ENCODE data around the gene SMC2.
A peak's percentile ranks its signal among the peaks of the same experiment; 100 is the strongest.

The SMC2 gene

GRCh38 chr9:104087894-104088293, 6.2 kb upstream of the SMC2 start:
- Histone ChIP-seq H3K4me3 (ENCODE audit: low read length) (no peak overlapping the region), H3K4me2 (ENCODE audit: low read length) (no peak overlapping the region), H3K36me3 (ENCODE audit: control insufficient read depth, low read length) (no peaks in the 10 kb centered on the region; the same call in 1 of the 2 replicates), H3K27ac (ENCODE audit: low read depth, low read length) (no peak overlapping the region), H3K9me2 (replicated peaks; ENCODE audit: control insufficient read depth, low read length) (no peaks in the 10 kb centered on the region), H3K4me1 (ENCODE audit: control insufficient read depth, low read length) (peaks cover 37% of the 10 kb centered on the region), H3K79me2 (ENCODE audit: control insufficient read depth, low read length) (peaks cover 22% of the 10 kb centered on the region), H3K27me3 (ENCODE audit: control insufficient read depth, low read length) (no peaks in the 10 kb centered on the region), H3K9me3 (ENCODE audit: control insufficient read depth, insufficient read depth, low read length) (no peaks in the 10 kb centered on the region), H3F3A (ENCODE audit: control insufficient read depth, insufficient read depth) (no peaks in the 10 kb centered on the region), H4K20me1 (ENCODE audit: control insufficient read depth, insufficient read depth, low read depth, low read length) (no peaks in the 10 kb centered on the region)
- TF ChIP-seq EZH2phosphoT487 (IDR thresholded peaks at IDR 0.05; ENCODE audit: borderline replicate concordance, low read length) (no peak), CTCF (IDR thresholded peaks at IDR 0.05; ENCODE audit: low read depth, low read length, poor library complexity, severe bottlenecking) (no peak)

GRCh38 chr9:104088416-104088815, 5.7 kb upstream of the SMC2 start:
- no peak overlapping the region for H3K4me2 ChIP-seq (ENCODE audit: low read length)
- no peaks in the 10 kb centered on the region for H3F3A ChIP-seq (ENCODE audit: control insufficient read depth, insufficient read depth)

GRCh38 chr9:104090578-104090977, 3.5 kb upstream of the SMC2 start:
- H3K79me2 ChIP-seq (ENCODE audit: control insufficient read depth, low read length) = peaks cover 47% of the 10 kb centered on the region
- TF ChIP-seq CTCF (IDR thresholded peaks at IDR 0.05; ENCODE audit: low read depth, low read length, poor library complexity, severe bottlenecking) (no peak), EZH2phosphoT487 (IDR thresholded peaks at IDR 0.05; ENCODE audit: borderline replicate concordance, low read length) (no peak)
- H3F3A ChIP-seq (ENCODE audit: control insufficient read depth, insufficient read depth) = no peaks in the 10 kb centered on the region
- H3K4me2 ChIP-seq (ENCODE audit: low read length) = peak overlapping the region; percentile 89
- H3K4me1 ChIP-seq (ENCODE audit: control insufficient read depth, low read length) = peaks cover 43% of the 10 kb centered on the region
- peaks cover 18% of the 10 kb centered on the region for H3K36me3 ChIP-seq (ENCODE audit: control insufficient read depth, low read length)
- peak overlapping the region; percentile 90 for H3K27ac ChIP-seq (ENCODE audit: low read depth, low read length)
- no peaks in the 10 kb centered on the region for H3K9me2 ChIP-seq (replicated peaks; ENCODE audit: control insufficient read depth, low read length)
- H3K4me3 ChIP-seq (ENCODE audit: low read length) = peak overlapping the region; percentile 97
- no peaks in the 10 kb centered on the region for H3K9me3 ChIP-seq (ENCODE audit: control insufficient read depth, insufficient read depth, low read length)
- no peaks in the 10 kb centered on the region for H3K27me3 ChIP-seq (ENCODE audit: control insufficient read depth, low read length)
- H4K20me1 ChIP-seq (ENCODE audit: control insufficient read depth, insufficient read depth, low read depth, low read length) = no peaks in the 10 kb centered on the region

More at GRCh38 chr9:104088416-104088815, 5.7 kb upstream of the SMC2 start:
- H3K4me1 ChIP-seq (ENCODE audit: control insufficient read depth, low read length) = peaks cover 37% of the 10 kb centered on the region
- no peaks in the 10 kb centered on the region for H3K9me2 ChIP-seq (replicated peaks; ENCODE audit: control insufficient read depth, low read length)
- TF ChIP-seq EZH2phosphoT487 (IDR thresholded peaks at IDR 0.05; ENCODE audit: borderline replicate concordance, low read length) = no peak
- no peak for TF ChIP-seq CTCF (IDR thresholded peaks at IDR 0.05; ENCODE audit: low read depth, low read length, poor library complexity, severe bottlenecking)
- H3K27ac ChIP-seq (ENCODE audit: low read depth, low read length) = no peak overlapping the region
- H3K36me3 ChIP-seq (ENCODE audit: control insufficient read depth, low read length) = peaks cover 5% of the 10 kb centered on the region; the same call in 1 of the 2 replicates
- H3K4me3 ChIP-seq (ENCODE audit: low read length) = no peak overlapping the region
- H3K27me3 ChIP-seq (ENCODE audit: control insufficient read depth, low read length) = no peaks in the 10 kb centered on the region
- H3K79me2 ChIP-seq (ENCODE audit: control insufficient read depth, low read length) = peaks cover 27% of the 10 kb centered on the region
- no peaks in the 10 kb centered on the region for H4K20me1 ChIP-seq (ENCODE audit: control insufficient read depth, insufficient read depth, low read depth, low read length)
- no peaks in the 10 kb centered on the region for H3K9me3 ChIP-seq (ENCODE audit: control insufficient read depth, insufficient read depth, low read length)
